Effector CD4-positive, alpha-beta T cell (primary cell): ENCODE results near the gene GET3.
"Not testable (repeated sequence)": the region's sequence is repeated elsewhere in the genome, so short reads cannot be mapped to it uniquely, and the experiment has no call there.

Experiments used
- DNase-seq: peaks from one replicate; pipeline ENCODE4 v3.0.0-alpha.2; 2020
- total RNA-seq: gene quantifications from one replicate; lab custom pipeline; 2026; lab: John Stamatoyannopoulos, UW

GET3 gene
- total RNA-seq, result 22.3 reads per million, percentile 49 among the genes with 10 or more reads in this experiment

DNA sequence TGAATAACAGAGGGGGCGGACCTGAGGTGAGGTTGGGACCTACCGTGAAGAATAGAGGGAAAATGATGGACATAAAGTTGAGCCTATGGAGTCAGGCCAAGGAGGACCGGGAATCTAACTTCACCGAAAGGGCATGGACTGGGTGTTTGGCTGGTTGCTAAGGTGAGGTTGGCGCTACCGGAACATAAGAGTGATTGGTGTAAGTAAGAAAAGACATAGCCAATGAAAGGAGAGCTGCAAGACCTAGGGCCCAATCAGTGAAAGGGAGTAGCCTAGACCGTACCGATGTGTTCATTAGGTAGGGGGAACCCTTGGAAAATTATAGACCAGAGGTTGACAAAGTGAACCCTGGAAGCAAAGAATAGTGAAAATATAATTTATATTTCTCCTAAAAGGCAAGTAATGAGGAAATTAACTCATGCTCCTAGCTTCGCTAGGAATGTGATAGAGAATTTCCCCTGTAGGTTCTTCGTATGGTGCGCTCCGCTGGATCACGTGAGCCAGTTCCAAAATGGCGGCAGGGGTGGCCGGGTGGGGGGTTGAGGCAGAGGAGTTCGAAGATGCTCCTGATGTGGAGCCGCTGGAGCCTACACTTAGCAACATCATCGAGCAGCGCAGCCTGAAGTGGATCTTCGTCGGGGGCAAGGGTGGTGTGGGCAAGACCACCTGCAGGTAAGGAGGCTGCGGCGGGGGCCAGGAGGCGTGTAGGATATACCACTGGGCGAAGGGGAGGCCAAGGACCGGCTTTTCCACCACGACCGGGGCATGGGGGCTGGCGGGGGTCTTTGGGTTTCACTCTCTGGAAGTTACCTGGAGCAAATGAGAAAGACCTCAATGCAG lies at the start of gene GET3:
TSS of gene GET3 (plus strand) at position 503 of the 840 bp plus-strand sequence. CDS start at position 512, 9 bp downstream.
- DNase-seq, result peak; percentile 71

DNA sequence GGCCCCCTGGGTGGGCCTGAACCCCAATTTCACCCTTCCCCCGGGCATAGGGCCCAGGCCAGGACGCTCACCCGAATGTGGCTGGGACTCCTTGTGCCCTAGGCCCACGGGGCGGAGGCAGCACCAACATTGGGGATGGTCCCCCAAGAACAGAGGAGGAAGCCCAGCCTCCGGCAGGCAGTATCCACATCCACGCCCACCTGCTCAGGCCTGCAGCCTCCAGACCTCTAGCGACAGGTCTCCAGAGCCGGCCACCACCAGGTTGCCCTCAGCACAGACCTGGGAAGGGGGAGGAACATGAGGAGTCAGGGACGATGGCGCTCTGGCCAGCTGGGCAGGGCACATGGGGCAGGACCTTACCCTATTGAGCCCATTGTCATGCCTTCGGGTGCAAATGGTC lies 48.3 kb upstream of the GET3 start:
- no peak for DNase-seq

- no peak for DNase-seq
These were observed 47.6 kb upstream of the GET3 start for GRCh38 chr19:12689581-12690216.

GRCh38 chr19:12692960-12693359 lies 44.3 kb upstream of the GET3 start:
- DNase-seq, result no peak

DNA sequence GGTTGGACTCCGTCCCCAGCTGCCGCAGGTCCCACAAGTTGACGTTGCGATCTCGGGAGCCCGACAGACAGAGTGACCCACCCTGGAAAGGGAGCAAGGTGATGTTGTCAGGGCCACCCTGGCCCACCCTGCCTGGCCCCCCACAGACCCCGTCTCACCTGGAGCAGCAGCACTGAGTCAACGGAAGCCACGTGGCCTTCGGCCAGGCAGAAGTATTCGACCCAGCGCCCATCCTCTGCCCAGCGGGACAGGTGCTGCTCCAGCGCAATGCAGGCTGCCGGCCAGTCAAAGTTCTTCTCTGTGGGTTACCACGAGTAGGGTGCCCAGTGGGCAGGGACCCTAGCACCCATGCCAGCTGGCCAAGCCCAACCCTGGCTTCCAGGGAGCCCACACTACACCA lies 42.7 kb upstream of the GET3 start:
- DNase-seq, result no peak

- DNase-seq, result no peak
These were observed 42.2 kb upstream of the GET3 start for GRCh38 chr19:12695096-12695495.

DNA sequence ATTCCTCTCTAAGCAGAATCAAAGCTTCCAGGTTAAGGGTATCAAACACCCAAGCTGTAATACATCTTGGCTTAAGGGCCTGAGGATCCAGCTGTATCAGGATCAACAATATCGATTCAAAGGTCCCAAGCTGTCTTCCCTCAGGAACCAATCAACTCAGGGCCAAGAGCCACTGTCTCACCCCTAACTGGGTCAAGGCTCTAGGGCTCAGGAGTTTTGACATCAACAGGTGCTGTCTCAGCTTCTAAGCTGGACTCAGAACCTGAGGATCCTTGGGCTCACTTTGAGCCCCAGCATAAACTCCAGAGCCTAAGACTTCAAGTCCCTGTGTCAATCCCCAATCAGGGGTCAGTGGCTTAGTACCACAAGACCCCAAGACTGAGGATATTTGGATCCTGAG lies 41.8 kb upstream of the GET3 start:
- DNase-seq, result no peak

DNA sequence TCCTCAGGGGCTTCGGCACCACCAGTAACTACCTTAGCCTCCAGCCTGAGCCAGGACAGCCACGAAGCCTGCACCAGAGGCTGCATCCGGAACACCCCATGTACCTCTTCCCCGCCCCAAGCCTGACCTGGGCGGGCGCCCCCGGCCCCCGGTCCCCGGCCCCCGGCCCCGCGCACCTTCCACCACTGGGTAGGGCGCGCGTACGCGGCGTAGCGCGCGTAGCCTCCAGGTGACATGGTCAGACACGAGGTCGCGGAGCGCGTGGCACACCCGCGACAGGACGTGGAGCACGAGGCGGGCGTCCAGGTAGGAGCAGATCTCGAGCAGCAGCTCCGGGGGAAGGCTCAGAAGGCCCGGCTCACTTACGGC lies 41.3 kb upstream of the GET3 start:
- no peak for DNase-seq

- peak; percentile 98 for DNase-seq
These were observed 40.6 kb upstream of the GET3 start, which contains the start of gene FBXW9 for GRCh38 chr19:12696366-12697335. TSS of gene FBXW9 (minus strand) at chr19:12696631. CDS start at chr19:12696581, 50 bp downstream.

DNA sequence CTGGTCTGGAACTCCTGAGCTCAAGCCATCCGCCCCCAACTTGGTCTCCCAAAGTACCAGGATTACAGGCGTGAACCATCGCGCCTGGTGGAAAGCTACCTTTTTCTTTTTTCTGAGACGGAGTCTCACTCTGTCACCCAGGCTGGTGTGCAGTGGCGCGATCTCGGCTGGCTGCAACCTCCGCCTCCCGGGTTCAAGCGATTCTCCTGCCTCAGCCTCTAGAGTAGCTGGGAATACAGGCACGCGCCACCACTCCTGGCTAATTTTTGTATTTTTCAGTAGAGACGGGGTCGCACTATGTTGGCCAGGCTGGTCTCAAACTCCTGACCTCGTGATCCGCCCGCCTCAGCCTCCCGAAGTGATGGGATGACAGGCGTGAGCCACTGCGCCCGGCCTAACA lies 39.9 kb upstream of the GET3 start:
- DNase-seq, result not testable (repeated sequence)

DNA sequence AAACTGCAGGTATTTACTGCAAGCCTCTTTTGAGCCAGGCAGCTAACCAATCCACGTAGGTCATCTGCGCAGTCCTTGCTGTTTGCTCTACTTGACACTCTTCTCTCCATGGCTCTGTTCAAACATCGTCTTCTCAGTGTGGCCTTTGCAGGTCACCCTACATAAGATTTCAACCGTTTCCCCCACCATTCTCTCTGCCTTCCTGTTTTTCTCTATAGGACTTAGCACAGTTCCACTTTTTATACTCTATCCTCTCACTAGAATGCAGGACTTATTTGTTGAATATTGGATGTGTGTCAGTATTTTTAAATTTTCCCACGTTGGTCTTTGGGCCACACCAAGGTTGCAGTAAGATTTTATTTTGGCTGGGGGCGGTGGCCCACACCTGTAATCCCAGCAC lies 39.2 kb upstream of the GET3 start:
- DNase-seq, result no peak

DNA sequence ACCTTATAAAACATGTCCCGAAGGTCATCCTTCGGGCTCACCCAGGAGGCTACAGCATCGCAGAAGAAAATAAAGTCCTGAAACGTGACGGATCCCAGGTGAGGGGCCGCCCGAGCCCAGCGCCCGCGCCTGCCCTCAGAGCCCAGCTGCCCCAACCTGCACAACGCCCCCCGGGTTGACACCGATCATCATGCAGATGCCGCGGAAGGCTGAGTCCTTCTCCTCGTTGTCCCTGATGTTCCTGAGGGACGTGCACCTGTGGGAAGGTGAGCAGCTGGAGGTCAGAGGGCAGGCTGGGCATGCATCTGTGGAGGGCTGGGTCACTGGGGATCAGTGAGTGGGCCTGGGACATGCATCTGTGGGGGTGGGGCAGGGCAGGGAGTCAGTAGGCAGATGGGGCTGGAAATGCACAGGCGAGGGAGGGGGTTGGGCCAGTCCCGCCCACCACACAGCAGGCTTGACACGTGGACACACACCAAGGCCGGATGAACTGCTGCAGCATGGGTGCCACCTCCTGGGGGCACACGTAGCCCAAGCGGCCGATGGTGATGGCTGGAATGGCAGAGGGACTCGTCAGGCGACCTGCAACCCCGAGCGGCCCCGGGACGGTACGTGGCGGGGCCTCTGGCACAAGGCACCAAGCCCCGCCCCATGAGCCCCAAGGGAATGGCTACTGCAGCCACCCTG lies 35.6 kb upstream of the GET3 start:
- no peak for DNase-seq

DNA sequence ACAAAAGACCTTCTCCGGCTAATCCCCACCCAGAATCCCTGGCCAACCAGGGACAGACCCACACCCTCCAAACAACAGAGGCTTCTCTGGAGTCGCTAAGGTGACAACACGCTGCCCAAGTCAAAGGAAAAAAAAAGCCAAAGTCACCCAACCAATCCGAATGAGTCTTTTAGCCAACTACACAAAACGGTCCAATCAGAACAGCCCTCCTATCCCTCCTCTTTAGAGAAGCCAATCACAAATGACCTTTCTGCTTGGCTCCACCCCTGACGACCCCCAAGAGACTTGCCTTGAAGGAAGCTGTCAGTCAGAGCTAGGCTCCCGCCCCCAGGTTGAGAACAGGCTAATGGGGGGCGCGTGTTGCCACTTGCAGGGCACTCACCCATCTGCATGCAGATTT lies 34.3 kb upstream of the GET3 start:
- DNase-seq, result no peak

DNA sequence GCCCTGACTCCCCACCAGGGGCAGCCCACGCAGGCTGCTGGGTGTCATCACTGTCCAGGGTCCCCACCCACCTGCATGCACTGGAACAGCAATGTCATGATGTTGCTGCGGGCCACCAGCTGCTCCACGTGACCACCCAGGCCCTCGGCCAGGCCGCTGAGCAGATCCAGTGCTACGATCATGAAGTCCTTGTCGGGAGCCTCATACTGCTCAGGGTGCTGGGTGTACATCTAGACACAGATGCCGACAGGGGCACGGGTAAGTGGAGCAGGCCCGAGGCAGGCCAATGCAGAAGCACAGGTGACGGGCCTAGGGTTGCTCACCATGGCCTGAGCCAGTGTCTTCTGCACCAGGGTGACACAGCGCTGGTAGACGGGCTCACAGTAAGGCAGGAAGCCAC lies 32.1 kb upstream of the GET3 start:
- DNase-seq, result no peak

DNA sequence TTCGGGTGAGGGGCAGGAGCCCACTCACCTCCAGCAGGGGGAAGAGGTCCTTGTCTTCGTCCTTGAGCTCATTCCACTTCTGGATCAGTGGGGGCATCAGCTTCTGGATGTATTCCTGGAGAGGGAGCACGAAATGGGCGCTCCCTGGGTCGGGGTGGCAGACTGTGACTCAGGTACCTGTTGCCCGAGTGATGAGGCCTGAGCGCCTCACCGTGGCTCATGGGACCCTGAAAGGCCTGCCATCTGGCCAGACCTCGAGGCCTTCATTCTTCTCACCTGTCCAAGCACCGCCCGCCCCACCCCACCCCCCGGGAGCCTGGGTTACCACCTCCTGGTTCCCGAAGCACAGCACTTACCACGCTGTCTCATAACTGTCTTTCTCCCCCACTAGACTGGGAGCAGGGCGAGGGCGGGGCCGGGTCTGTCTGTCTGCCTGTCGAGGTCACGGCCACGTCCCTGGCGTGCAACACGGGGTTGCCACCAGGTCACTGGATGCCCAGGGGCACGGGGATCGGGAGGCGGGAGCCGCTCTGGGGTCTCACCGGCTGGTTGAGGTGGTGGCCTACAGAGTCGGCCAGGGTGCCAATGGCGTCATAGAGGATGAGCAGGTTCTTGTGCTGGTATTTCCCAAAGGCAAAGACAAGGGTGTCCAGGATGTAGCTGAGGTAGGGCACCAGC lies 31.5 kb upstream of the GET3 start:
- DNase-seq, result no peak

DNA sequence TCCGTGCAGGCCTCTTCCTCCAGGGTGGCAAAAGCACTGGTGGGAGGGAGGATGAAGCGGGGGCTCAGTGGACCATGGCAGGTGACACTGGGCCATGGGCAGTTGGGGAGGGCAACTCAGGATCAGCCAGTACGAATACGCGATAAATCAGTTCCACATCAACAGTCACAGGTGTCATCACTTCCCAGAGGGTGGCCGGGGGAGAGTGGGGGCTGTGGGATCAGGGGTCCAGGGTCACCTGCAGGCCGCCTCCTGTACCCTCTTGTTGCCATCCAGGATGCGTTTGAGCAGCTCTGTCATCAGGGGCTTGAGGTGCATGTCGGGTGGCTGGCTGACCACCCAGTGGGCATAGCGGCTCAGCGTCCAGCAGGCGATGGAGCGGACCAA lies 31.0 kb upstream of the GET3 start:
- no peak for DNase-seq

- DNase-seq, result no peak
These were observed 28.7 kb upstream of the GET3 start for GRCh38 chr19:12708641-12709040.

DNA sequence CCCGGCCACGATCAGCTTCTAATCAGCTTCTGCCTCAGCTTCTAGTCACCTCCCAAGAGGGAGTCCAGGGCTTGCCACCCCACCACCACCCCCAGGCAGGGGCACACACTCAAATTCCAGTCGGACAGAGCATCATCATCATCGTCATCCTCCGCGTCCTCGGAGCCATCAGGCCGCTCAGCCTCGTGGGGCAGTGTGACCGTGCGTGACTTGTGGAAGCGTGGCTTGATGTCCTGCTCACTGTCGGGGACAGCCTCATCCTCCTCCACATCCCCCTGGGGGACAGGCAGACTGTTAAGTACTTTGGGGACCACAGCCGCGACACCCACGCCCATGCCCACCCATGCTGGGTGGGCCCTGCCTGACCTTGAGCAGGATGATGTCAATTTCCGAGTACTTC lies 26.1 kb upstream of the GET3 start:
- no peak for DNase-seq

DNA sequence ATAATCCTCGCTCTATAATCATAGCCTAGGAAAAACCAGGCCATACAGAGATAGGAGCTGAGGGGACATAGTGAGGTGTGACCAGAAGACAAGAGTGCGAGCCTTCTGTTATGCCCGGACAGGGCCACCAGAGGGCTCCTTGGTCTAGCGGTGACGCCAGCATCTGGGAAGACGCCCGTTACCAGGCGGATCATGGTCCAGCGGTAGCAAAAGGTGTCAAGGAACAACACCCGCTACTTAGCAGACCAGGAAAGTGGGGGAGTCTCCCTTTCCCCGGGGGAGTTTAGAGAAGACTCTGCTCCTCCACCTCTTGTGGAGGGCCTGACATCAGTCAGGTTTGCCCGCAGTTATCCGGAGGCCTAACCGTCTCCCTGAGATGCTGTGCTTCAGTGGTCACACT lies 25.2 kb upstream of the GET3 start:
- not testable (repeated sequence) for DNase-seq

DNA sequence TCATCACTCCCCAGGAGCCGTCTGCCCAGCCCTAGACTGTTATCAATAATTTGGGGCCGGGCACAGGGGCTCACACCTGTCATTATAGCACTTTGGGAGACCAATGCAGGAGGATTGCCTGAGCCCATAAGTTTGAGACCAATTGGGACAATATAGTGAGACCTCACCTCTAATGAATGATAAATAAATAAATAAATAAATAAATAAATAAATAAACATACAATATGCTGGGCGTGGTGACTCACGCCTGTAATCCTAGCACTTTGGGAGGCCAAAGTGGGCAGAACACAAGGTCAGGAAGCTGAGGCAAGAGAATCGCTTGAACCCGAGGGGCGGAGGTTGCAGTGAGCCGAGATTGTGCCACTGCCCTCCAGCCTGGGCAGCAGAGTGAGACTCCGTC lies 24.0 kb upstream of the GET3 start:
- DNase-seq, result not testable (repeated sequence)

DNA sequence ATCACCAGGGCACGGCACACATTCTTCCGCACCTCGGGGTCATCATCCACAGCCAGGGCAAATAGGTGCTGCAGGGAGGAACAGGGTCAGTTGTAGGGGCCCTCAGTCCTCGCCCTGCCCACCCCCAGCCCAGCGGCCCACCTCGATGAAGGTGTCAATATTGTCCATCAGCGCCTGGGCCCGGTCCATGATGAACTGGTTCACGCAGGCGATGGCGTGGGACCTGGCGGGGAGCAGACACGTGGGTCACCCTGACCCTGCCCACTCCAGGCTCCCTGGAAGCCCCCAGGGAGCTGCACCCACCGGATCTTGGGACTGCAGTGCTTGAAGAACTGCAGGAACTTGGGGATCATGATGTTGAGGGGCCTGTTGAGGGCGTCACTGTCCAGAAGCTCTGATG lies 22.2 kb upstream of the GET3 start:
- no peak for DNase-seq

DNA sequence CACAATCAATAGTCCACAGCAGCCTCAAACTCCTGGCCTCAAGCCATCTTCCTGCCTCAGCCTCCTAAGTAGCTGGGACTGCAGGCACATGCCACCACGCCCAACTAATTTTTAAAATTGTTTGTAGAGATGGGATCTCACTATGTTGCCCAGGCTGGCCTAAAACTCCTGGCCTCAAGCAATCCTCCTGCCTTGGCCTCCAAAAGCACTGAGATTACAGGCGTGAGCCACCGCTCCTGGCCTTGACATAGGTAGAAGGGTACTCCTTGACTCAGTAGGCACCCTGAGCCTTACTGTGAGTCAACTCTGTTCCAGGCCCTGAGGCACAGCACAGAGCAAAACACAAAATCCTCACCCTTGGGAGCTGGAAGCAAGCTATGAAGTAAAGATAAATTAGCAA lies 21.4 kb upstream of the GET3 start:
- DNase-seq, result no peak
